Stimulated activated CD4-positive, alpha-beta T cell treated with anti-CD3 and anti-CD28 coated beads, Interleukin-1b, Interleukin-23, amount 100 ng/mL, for 24 hours (primary cell): ENCODE results near the gene SHANK1.
A peak's percentile ranks its signal among the peaks of the same experiment; 100 is the strongest.

Experiments used
- DNase-seq, 4 experiments: peaks; one replicate each; pipeline ENCODE4 v3.0.0-alpha.2; 2020; ENCODE audit warnings: low read depth in 4 of 4, low spot score in 1 of 4

The SHANK1 gene

DNA sequence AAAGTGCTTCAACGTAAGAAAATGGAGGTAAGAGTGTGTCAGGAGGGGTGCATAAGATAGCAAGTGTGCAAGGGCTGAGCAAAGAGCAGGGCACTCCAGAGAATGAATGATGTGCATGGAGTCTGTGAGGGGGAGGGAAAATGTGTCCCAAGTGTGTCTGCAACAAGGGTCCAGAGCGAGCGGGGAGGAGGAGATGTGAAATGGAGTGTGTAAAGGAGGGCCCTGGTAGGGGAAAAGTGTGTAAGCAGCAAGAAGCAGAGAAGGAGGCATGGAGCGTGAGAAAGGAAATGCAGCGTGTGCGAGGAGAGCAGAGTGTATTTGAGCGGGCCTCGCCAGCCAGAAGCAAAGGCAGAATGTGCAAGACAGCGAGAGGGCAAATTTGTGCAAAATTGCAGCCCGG, 58.6 kb downstream of the SHANK1 start:
- DNase-seq = no peak

DNA sequence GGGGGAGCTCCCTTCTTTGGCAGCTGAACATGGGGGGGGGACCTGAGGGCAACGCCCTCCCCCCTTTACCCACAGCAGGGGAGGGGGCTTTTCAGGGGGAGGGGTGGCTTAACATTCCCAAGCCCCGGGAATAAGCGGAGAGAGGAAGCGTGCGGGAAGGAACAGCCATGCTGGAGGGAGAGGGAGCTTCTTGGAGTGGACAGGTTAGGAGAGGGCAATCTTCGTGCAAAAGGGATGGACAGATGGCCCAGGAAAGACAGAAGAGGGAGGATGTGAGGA, 59.6 kb downstream of the SHANK1 start:
- no peak for DNase-seq

DNA sequence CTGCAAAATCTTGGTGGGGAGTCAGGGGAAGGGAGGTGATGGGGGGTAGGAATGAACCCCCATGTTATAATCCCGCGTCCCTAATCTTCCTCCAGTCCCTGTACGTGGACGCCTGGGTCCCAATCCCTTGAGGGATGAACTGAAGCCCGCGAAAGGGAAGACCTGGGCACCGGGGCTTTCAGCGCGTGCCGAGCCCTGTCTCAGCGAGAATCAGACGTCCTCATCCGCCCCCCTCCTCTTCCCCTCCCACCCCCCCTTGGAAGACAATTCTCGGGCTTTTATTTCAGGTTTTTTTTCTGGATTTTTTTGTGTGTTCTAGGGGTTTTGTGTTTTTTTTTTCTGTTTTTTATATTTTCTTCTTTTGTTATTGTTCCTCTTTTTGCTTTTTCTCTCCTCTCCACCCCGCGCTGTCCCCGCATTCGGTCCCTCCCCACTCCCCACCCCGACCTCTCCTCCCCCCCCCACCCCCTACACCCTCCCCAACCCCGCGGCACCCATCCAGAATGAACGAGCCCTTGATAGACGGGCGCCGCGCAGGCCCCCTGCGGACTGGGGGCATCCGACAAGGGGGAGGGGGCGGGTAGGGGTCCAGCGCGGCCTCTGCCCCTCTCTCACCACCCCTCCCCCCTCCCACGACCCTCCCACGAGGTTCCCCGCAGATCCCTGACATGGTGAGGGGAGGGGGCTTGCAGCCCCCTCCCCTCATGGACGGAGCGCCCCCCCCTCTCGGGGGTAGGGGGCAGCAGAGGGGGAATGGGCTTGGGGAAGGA, 60.1 kb downstream of the SHANK1 start:
- DNase-seq = no peak

DNA sequence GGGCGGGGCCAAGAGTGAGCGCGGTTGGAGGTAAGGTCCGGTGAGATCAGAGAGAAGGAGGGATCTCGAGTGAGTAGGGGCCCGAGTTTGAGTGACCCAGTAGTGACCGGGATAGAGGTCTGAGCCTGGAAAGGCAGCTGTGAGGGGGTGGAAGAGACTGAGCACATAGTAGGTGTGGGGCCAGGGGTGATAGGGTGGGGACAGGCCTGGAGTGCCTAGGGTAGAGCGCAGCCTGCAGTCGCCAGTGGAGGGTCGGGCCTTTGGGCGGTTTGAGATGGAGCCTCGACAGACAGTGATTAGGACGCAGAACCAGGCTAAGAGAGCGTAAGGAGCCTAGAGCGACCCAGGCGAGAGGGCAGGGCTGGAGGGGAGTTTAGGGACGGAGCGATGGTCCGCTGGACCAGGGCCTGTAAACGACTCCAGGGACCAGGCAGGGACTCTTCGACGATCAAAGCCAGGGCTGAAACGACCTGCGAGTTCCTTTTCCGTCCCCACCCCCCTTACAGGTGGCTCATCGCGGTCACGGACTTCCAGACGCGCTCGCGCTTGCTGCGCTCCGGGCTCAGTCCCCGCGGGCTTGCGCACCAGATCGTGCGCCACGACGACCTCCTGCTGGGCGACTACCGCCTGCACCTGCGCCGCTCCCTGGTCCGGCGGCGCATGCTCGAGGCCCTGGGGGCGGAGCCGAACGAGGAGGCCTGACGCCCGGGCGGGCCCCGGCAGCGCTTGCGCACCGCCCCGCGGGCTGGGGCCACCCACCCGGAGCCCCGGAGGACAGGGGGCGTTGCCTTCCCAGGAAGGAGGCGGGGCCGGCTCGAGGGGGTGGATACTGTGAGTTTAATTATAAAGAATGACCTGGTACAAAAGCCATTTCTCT, 60.9 kb downstream of the SHANK1 start:
- peak in 2 of 4 experiments; percentile 39 to 66 for DNase-seq

DNA sequence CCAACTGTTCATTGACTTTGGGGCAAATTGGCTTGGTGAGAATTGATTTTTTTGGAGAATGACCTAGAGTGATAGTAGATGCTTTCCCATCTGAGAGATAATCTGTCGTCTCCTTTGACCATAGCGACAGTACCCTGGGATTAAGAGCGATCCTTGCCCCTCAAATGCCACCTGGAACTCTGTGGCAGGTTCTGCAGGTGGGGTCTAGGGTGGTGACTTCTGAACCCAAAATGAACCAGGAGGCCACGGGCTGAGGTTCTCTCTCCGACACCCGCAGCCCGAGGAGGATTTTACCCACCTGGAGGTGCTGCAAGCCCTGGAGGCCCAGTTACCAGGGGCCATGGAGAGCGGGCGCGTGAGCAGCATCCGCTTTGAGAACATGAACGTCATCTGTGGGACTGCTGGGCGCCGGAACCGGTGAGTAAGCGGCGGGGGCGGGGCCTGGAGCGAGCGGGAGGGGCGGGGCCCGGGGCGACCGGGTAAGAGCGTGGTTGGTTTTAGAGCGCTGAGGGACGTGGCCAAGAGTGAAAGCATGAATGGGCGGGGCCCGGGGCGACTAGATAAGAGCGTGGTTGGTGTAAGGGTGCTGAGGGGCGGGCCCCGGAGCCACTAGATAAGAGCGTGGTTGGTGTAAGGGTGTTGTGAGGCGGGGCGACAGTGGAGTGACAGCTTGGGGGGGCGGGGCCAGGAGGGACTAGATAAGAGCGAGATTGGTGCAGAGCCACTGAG, 61.7 kb downstream of the SHANK1 start:
- DNase-seq = peak; percentile 57 to 88 (median 72)

DNA sequence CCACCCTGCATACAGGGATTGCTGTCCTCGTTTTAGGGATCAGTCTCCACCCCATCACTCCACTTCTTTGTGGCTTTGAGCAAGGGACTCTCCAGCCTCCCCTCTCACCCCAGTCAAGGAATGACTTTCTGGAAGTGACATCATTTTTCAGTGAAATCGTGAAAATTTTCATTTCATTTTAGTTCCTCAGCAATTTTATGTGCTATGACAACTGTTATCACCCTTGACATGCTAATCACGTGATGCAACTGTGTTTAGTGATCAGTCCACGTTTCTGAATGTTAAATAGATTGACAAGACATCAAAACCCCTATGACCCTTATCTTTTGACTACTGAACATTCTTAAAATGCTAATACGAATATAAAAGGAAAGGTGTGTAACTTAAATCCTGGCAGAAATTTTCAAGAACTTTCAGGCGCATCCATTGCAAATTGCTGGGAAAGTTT, 62.4 kb downstream of the SHANK1 start:
- no peak for DNase-seq

DNA sequence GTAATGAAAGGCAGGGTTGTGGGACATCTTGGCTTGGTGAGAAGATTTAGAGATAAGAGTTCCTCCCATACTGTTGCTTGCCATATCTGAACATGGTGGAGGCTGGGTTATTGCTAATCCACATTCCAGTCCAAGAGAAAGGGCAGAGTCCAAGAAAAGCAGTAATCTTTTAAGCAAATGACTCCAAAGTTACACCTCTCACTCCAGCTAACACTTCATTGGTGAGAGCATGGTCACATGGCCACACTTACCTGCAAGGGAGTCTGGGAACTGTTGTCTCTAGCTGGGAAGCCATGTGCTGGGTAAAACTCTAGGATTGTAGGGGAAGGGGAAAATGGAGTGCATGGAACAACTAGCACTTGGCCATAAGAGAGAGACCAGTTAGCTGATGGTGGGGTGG, 64.7 kb downstream of the SHANK1 start:
- DNase-seq = no peak

DNA sequence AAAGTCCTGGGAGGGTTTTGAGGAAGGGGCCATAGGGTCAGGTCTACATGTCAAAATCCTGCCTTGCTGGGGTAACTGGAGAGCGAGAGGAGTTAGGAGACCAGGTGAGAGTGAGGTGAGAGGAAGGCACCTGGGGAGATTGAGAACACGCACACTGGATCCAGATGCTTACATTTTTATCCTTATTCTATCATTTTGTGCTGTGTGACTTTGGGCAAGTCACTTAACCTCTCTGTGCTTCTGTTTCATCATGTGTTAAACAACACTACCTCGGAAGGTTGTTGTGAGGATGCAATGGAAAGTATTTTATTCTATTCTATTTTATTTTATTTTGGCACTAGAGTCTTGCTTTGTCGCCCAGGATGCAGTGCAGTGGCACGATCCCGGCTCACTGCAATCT, 66.9 kb downstream of the SHANK1 start:
- no peak for DNase-seq

DNA sequence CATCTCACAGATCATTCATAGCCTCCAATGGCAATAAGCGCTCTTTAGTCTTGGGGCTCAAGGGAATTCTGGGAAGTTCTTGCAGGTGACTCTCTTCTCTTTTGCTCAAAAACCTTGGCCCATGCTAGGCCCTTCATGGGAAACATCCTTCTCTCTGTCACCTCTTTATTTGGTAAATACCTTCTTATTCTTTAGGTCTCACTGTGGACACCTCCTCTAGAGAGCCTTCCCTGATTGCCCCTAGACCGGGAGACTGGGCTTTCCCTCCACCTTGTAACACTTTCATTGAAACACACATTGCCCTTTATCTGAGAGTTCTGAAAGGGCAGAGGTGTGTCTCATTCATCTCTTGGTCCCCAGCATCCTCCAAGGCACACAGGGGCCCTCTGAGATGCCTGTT, 68.4 kb downstream of the SHANK1 start:
- no peak for DNase-seq

DNA sequence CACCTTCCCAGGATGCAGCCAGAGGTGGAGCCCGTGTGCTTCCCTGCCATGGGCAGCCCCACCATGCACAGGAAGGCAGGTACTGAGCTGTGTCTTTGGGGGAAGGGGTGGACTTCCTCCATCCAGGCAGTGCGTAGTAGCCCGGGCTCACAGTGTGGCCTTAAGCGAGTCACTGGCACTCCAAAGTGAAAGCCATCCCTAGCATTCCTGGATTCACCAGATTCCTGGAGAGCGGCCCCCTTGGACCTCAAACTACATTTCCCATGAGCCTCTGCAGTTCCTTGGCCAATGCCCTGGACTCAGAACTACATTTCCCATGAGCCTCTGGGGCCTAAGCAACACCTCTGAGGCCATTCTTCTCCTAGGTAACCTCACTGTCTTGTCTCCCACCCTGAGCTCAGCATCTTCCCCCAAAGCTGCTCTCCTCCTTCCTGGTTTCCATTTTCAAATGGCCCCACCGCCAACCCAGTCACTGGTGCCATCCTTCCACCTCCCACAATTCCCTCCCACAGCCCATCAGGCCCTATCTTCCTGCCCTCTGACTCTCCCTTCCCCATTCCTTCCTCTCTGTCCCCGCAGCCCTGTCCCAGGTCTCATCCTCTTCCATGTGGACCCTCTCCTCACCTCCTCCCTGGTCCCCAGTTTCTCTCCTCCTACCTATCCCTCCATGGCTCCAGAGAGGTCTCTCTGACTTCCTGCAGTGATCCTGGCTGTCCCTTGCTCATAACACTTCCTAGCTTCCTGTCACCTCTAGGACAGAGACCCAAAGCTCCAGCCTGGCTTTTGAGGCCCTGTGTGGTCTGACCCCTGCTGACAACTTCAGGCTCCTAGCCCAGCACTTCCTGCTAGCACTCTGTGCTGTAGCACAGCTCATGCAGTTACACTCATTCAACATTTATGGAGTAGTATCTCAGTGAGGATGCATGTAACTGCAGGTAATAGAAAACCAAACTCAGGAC, 69.9 kb downstream of the SHANK1 start, which contains the start of gene C19orf81:
TSS of gene C19orf81 (plus strand) at position 13 of the 959 bp plus-strand sequence. CDS start at position 13, 0 bp downstream.
- no peak for DNase-seq

DNA sequence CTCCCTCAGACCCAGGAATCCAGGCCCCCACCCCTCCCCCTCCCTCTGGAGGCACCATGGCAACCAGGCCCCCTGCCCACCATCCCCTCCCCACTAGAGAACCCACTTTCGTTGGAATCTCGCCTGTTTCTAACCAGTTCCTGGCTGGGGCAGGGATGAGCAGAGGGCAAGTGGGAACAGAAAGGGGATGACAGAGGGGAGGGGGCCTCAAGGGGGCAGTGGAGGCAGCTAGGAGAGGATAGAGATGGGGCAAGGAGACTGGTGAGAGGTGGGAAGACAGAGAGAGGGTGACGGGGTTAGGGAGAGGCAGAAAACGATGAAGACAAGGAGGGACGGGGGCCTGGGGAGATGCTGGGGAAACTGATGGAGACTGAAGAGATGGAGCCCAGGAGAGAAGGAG, 70.9 kb downstream of the SHANK1 start:
- no peak for DNase-seq

DNA sequence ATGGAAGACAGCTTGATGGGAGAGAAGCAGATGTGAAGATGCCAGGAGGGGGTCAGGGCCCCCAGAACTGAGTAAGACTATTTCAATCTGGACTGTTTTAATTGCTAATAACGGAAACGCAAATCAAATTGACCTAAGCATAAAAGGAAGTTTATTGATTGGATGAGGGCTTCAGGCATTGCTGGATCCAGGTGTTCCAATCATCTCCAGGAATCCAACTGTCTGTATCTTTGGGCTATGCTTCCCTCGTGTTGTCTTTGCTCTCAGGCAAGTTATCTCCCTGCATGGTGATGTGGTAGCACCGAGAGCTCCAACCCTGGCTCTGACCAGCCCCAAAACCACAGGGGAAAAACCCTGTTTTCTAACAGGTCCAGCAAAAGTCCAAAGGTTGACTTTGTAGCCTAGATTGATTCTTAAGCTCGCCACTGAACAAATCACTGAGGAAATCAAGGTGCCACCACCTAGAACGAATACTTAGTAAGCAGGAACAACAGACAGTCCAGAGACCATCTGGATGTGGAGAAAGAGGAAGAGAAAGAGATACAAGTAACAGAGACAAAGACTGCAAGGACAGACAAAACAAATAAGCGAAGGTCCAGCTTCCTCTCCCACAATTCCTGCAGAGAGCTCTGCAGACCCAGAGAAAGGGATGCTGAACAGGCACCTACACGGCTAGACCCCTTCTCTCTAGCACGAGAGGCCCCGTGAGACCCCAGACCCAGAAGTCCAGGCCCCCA, 71.6 kb downstream of the SHANK1 start:
- no peak for DNase-seq

DNA sequence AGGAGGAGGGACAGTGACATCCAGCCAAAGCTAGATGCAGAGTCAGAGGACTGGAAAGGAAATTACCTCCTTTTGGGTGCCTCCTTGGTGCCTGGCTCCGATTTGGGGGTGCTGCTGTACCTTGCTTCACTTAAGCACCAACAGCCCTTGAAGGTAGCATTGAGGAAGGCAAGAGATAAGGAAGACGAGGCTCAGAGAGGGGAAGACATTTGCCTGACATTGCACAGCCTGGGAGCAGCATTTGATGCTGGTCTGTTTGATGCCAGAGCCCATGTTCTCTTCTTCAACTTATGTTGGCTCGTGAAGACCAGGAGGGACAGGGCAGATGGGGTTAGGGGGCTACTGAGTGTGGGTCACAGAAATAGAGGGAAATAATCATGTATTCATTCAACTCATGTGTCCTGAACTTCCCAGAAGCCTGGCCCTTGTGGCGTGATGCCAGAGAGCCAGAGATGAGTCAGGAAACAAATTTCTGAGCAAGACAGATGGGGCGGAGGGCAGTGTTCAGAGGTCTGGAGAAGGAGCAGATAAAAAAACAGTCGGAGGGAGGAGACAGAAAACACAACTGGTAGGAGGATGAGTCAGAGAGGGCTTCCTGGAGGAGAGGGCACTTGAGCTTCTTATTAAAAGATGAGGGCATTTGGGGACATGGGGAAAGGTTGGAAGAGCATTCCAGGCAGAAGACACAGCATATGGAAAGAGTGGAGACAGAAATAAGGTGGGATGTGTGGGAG, 73.4 kb downstream of the SHANK1 start:
- DNase-seq = no peak

DNA sequence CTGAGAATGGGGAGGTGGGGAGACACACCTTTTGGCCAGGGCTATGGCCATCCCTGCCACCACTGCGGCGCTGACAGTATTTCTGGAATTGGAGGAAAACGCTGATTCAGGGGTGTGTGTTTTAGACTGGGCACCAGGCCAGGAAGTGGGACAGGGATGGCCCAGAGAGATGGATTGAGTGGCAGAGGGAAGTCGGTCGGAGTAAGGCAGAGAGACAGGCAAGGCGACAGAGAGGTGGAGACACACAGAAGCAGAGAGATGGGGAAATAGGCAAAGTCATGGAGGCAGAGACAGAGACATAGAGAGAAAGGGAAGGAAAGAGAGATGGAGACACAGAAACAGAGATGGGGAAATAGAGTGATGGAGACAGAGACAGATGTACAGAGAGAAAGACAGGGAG, 74.5 kb downstream of the SHANK1 start:
- no peak for DNase-seq

DNA sequence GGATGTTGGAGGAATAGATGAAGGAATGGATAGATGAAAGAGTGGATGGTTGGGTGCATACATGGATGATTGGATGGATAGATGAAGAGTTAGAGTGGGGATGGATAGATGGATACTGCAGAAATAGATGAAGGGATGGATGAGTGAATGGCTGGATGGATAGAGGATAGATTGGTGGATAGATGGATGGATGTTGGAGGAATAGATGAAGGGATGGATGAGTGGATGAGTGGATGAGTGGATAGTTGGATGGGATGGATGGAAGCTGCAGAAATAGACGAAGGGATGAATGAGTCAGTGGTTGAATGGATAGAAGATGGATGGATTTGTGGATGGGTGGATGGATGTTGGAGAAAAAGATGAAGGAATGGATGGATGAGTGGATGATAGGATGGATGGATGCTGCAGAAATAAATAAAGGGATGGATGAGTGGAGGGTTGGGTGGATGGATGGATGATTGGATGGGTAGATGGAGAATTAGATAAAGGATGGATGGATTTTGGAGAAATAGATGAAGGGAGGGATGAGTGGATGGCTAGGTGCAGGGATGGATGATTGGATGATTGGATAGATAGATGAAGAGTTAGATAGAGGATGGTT, 75.2 kb downstream of the SHANK1 start:
- no peak for DNase-seq

DNA sequence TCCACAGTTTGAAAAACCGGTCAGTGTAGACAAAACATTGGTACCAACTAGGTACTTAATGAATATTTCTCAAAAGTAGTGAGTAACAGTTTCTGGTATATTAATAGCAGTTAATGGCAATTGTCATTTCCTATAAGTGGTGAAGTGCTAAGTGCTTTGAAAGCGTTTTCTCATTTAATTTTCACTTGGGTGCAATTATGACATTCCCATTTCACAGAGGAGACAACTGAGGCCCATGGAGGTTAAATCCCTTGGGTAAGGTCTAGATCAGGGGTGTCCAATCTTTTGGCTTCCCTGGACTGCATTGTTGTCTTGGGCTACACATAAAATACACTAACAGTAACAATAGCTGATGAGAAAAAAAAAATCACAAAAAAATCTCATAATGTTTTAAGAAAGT, 79.2 kb downstream of the SHANK1 start:
- no peak for DNase-seq

DNA sequence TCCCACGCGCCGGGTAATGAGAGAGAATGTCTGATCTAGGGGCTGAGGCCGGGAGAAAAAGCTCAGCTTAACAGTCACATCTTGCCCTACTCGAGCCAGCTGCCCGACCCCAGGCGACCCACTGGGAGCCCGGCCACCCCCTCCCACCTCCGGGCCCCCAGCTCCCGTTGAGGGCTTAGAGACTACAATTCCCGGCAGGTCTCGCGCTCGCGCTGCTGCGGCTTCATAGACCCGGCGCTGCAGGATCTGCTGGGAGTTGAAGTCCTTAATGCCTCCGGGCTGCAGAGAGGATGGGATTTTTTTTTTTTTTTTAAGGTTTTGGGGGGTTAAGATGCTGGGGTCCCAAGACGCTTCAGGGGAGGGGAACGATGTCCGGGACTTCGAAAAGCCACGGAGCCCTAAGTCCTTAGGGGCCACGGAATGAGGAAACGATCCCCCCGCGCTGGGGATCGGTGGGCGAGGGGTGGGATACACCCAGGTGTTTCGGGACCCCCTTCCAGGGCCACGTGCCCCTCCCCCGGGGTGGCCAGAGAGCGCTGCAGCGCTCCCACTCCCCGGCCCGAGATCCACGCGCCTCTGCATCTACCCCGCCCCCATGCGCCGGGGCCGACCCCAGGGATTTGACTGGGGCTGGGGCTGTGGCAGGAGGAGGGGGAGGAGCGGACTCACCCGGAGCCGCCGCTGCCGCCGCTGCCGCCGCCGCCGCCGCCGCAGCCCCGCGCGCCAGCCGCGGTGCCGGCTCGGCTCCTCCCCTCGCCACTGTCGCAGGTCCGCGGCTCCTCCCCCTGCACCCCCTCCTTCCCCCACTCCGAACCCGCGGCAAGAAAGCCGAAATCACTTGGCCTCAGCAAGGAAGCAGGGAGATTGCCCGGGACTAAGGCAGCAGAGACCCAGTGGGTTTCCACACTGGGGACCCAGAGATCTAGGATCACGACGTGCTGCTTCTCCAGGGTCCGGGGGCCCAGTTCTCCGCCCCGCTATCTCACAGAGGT, 80.2 kb downstream of the SHANK1 start, which contains the start of gene SYT3:
TSS of gene SYT3 (minus strand) at position 761 of the 992 bp plus-strand sequence. CDS start 2,470 bp downstream, outside the sequence.
- DNase-seq = no peak
